Activated CD8-positive, alpha-beta T cell treated with anti-CD3 and anti-CD28 coated beads, Interleukin-2, amount 10 ng/mL, durations not matched to agents 7 days and 5 days (primary cell): Measurements from ENCODE around the gene CTNNA1. TPM values are rescaled to one million over a fixed set of nuclear protein-coding genes. Genes with fewer than 3 reads are reported as not detected.
"Not testable (repeated sequence)": the region's sequence is repeated elsewhere in the genome, so short reads cannot be mapped to it uniquely, and the experiment has no call there.

Source experiments
- ATAC-seq: fragments of 150-1000 bp; cut with Tn5 transposase; one replicate; pipeline ENCODE4 v1.10.0; 2021; ENCODE audit warnings: moderate library complexity
- CTCF ChIA-PET: fragments of 350-600 bp; sonication (Branson Sonifier 250); formaldehyde crosslinking; loops from one replicate; lab custom pipeline; 2021; ENCODE audit warnings: antibody characterized with exemption; lab: Charles Lee
- POLR2A ChIA-PET: fragments of 350-600 bp; sonication (Branson Sonifier 250); formaldehyde crosslinking; loops from one replicate; lab custom pipeline; 2021; ENCODE audit warnings: antibody characterized with exemption; lab: Charles Lee
- DNase-seq: peaks from one replicate; pipeline ENCODE4 v3.0.0-alpha.2; 2020
- H3K27ac Mint-ChIP-seq: one replicate; pipeline ENCODE4 v1.8.0; 2021; ENCODE audit warnings: mild to moderate bottlenecking, mixed read lengths
- H3K27me3 Mint-ChIP-seq: one replicate; pipeline ENCODE4 v1.8.0; 2021; ENCODE audit warnings: low read depth, mixed read lengths
- H3K36me3 Mint-ChIP-seq: one replicate; pipeline ENCODE4 v1.8.0; 2021; ENCODE audit warnings: low read depth, mixed read lengths
- H3K4me1 Mint-ChIP-seq: one replicate; pipeline ENCODE4 v1.8.0; 2021; ENCODE audit warnings: low read depth, mixed read lengths
- H3K4me3 Mint-ChIP-seq: one replicate; pipeline ENCODE4 v1.8.0; 2021; ENCODE audit warnings: mild to moderate bottlenecking, mixed read lengths
- H3K9me3 Mint-ChIP-seq: one replicate; pipeline ENCODE4 v1.8.0; 2022; ENCODE audit warnings: mixed read lengths; ENCODE audit not compliant: insufficient read depth
- total RNA-seq, 2 experiments: library from RNA; stranded (reverse); gene quantifications; one replicate each; pipeline ENCODE4 v1.2.3, GENCODE V29; 2021

CTNNA1 gene, protein sequence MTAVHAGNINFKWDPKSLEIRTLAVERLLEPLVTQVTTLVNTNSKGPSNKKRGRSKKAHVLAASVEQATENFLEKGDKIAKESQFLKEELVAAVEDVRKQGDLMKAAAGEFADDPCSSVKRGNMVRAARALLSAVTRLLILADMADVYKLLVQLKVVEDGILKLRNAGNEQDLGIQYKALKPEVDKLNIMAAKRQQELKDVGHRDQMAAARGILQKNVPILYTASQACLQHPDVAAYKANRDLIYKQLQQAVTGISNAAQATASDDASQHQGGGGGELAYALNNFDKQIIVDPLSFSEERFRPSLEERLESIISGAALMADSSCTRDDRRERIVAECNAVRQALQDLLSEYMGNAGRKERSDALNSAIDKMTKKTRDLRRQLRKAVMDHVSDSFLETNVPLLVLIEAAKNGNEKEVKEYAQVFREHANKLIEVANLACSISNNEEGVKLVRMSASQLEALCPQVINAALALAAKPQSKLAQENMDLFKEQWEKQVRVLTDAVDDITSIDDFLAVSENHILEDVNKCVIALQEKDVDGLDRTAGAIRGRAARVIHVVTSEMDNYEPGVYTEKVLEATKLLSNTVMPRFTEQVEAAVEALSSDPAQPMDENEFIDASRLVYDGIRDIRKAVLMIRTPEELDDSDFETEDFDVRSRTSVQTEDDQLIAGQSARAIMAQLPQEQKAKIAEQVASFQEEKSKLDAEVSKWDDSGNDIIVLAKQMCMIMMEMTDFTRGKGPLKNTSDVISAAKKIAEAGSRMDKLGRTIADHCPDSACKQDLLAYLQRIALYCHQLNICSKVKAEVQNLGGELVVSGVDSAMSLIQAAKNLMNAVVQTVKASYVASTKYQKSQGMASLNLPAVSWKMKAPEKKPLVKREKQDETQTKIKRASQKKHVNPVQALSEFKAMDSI
- total RNA-seq = 10 to 100 TPM; 22.4 to 22.9 TPM

GRCh38 chr5:138752951-138753793, at the start of gene CTNNA1:
CTNNA1 (plus strand) TSS chr5:138753425; CDS start chr5:138781925, 28,500 bp downstream.
- Mint-ChIP-seq H3K9me3 (no peaks in the 10 kb centered on the region), H3K36me3 (peaks cover 11% of the 10 kb centered on the region), H3K27me3 (peaks cover 55% of the 10 kb centered on the region), H3K27ac (no peak within 1 kb of the TSS), H3K4me3 (peak within 1 kb of the TSS; percentile 59), H3K4me1 (peaks cover 11% of the 10 kb centered on the region)
- peak; percentile 60 for DNase-seq
- CTCF ChIA-PET = no interaction called here
- ATAC-seq = peak; percentile 69
- POLR2A ChIA-PET = no interaction called here

GRCh38 chr5:138703777-138704176, 49.4 kb upstream of the CTNNA1 start:
- ATAC-seq, H3K9me3 Mint-ChIP-seq, DNase-seq, POLR2A ChIA-PET, H3K27ac Mint-ChIP-seq, H3K4me3 Mint-ChIP-seq, H3K4me1 Mint-ChIP-seq, H3K36me3 Mint-ChIP-seq, CTCF ChIA-PET: not testable (repeated sequence)
- peaks cover 63% of the 10 kb centered on the region for H3K27me3 Mint-ChIP-seq

DNA sequence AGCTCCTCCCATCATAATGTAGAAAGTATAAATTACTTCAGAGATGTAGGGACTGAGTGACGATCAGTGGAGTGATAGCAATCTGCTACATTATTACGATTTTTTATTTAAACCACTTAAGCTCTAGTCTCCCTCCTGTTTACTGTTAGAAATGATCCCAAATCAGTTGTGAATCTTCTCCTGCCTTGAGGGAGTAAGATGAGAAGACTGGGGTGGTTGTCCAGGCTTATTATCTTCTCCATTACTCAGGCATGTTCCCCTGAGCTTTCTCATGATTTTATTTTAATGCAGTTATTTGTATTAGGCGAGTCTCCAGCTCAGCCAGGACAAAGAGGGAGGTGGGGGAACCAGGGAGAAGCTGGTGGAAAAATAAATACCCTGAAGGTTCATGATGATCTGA, 48.2 kb upstream of the CTNNA1 start:
- POLR2A ChIA-PET = interaction anchor here (0.6 kb wide), 1 partner anchor 100 kb away, joined by 4 read pairs; no protein-coding TSS in a partner anchor
- no peak overlapping the region for H3K27ac Mint-ChIP-seq
- no peak for ATAC-seq
- peaks cover 57% of the 10 kb centered on the region for H3K27me3 Mint-ChIP-seq
- CTCF ChIA-PET = no interaction called here
- H3K9me3 Mint-ChIP-seq = no peaks in the 10 kb centered on the region
- no peak overlapping the region for H3K4me3 Mint-ChIP-seq
- DNase-seq = no peak
- H3K4me1 Mint-ChIP-seq = no peaks in the 10 kb centered on the region
- no peaks in the 10 kb centered on the region for H3K36me3 Mint-ChIP-seq

DNA sequence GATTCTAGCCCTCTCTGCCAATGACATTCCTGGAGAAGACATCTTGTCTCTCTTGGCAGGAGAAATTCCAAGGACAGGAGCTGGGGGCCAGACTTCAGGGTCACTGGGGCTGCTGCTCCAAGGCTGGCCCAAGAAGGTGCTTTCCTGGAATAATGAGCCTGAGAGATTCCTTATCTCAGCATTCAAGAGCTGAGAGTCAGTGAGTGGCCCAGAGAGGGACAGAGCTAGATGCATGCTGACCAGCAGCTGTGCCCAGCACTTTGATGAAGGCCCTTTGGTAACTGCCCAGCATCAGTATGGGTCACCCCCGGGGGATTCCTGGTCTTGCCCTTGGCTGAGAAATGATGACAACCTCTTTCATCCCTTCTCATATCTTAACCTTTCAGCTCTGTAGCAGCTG, 47.7 kb upstream of the CTNNA1 start:
- DNase-seq = no peak
- ChIA-PET POLR2A (no interaction called here), CTCF (interaction anchor here (1.4 kb wide), 1 partner anchor 84 kb away, joined by 6 read pairs; no protein-coding TSS in a partner anchor)
- Mint-ChIP-seq H3K9me3 (no peaks in the 10 kb centered on the region), H3K36me3 (no peaks in the 10 kb centered on the region), H3K27me3 (peaks cover 53% of the 10 kb centered on the region), H3K4me1 (no peaks in the 10 kb centered on the region), H3K4me3 (no peak overlapping the region), H3K27ac (no peak overlapping the region)
- ATAC-seq = no peak

GRCh38 chr5:138706655-138707480, 46.4 kb upstream of the CTNNA1 start:
- CTCF ChIA-PET = interaction anchor here (0.8 to 1.4 kb wide), 2 partner anchors 83 to 562 kb away, joined by 3 to 6 read pairs; no protein-coding TSS in a partner anchor
- no peaks in the 10 kb centered on the region for H3K9me3 Mint-ChIP-seq
- POLR2A ChIA-PET = no interaction called here
- no peaks in the 10 kb centered on the region for H3K36me3 Mint-ChIP-seq
- H3K4me1 Mint-ChIP-seq = no peaks in the 10 kb centered on the region
- H3K27ac Mint-ChIP-seq = no peak overlapping the region
- DNase-seq (no peak), ATAC-seq (no peak)
- H3K27me3 Mint-ChIP-seq = peaks cover 49% of the 10 kb centered on the region
- H3K4me3 Mint-ChIP-seq = no peak overlapping the region

GRCh38 chr5:138708791-138709190, 44.4 kb upstream of the CTNNA1 start:
- no peak overlapping the region for H3K4me3 Mint-ChIP-seq
- no peaks in the 10 kb centered on the region for H3K9me3 Mint-ChIP-seq
- no peaks in the 10 kb centered on the region for H3K36me3 Mint-ChIP-seq
- ATAC-seq (no peak), DNase-seq (no peak)
- H3K27me3 Mint-ChIP-seq = peaks cover 45% of the 10 kb centered on the region
- ChIA-PET CTCF (no interaction called here), POLR2A (no interaction called here)
- H3K27ac Mint-ChIP-seq = no peak overlapping the region
- no peaks in the 10 kb centered on the region for H3K4me1 Mint-ChIP-seq

- Mint-ChIP-seq H3K27ac (no peak overlapping the region), H3K27me3 (peaks cover 46% of the 10 kb centered on the region), H3K4me1 (no peaks in the 10 kb centered on the region), H3K9me3 (no peaks in the 10 kb centered on the region), H3K4me3 (no peak overlapping the region), H3K36me3 (no peaks in the 10 kb centered on the region)
- DNase-seq (no peak), ATAC-seq (no peak)
- POLR2A ChIA-PET = no interaction called here
- CTCF ChIA-PET = interaction anchor here (0.6 kb wide), 1 partner anchor 1518 kb away, joined by 3 read pairs; no protein-coding TSS in a partner anchor
Measured at GRCh38 chr5:138709202-138709601, 44.0 kb upstream of the CTNNA1 start.

DNA sequence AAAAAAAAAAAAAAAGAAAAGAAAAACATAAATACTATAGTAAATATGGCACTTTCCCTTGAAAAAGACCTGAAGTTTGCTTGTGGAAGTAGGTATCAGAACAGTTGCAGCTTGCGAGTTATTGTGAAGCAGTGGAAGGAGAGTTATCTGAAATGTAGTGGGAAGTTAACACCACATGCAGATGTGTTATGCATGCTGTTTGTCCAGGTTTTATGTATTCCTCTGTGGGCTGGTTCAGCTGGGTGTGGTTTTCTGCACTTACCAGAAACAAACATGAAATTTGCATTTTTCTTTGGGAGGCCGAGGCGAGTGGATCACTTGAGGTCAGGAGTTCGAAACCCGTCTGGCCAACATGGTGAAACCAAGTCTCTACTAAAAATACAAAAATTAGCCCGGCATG, 42.1 kb upstream of the CTNNA1 start:
- DNase-seq (no peak), ATAC-seq (no peak)
- H3K36me3 Mint-ChIP-seq = no peaks in the 10 kb centered on the region
- no peaks in the 10 kb centered on the region for H3K9me3 Mint-ChIP-seq
- ChIA-PET POLR2A (no interaction called here), CTCF (no interaction called here)
- H3K27ac Mint-ChIP-seq = no peak overlapping the region
- H3K4me1 Mint-ChIP-seq = no peaks in the 10 kb centered on the region
- H3K27me3 Mint-ChIP-seq = peaks cover 41% of the 10 kb centered on the region
- no peak overlapping the region for H3K4me3 Mint-ChIP-seq

DNA sequence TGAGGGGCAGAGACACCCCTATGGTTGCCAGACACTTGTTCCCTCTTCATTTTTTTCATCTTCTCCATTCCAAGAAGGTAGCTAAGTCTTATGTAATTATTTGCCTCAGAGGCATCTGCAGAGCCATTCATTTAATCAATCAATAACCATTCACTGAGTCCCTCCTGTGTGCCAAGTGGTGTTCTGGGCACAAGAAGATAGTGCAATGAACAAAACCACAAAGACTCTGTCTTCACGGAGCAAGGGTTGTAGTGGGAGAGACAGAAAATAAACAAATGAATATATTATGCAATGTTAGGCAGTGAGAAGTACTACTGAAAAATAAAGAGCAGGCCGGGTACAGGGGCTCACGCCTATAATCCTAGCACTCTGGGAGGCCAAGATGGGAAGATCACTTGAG, 41.4 kb upstream of the CTNNA1 start:
- CTCF ChIA-PET = no interaction called here
- H3K27me3 Mint-ChIP-seq = peaks cover 40% of the 10 kb centered on the region

DNA sequence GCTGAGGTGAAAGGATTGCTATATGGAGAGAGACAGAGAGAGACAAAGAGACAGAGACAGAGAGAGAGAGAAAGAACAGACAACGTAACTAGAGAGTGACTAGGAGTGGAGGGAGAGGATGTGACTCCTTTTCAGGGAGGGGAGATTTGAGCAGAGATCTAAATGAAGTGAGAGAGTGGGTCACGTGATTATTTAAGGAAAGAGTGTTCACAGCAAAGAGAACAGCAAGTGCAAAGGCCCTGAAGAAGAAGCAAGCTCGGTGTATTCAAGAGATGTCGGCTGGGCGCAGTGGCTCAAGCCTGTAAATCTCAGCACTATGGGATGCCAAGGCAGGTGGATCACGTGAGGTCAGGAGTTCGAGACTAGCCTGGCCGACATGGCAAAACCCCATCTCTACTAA, 40.9 kb upstream of the CTNNA1 start:
- no peaks in the 10 kb centered on the region for H3K4me1 Mint-ChIP-seq

More for the DNA sequence above, 41.4 kb upstream of the CTNNA1 start:
- no peaks in the 10 kb centered on the region for H3K4me1 Mint-ChIP-seq
- DNase-seq (no peak), ATAC-seq (no peak)
- no peak overlapping the region for H3K4me3 Mint-ChIP-seq
- H3K36me3 Mint-ChIP-seq = no peaks in the 10 kb centered on the region
- no peaks in the 10 kb centered on the region for H3K9me3 Mint-ChIP-seq
- POLR2A ChIA-PET = no interaction called here
- H3K27ac Mint-ChIP-seq = no peak overlapping the region

DNA sequence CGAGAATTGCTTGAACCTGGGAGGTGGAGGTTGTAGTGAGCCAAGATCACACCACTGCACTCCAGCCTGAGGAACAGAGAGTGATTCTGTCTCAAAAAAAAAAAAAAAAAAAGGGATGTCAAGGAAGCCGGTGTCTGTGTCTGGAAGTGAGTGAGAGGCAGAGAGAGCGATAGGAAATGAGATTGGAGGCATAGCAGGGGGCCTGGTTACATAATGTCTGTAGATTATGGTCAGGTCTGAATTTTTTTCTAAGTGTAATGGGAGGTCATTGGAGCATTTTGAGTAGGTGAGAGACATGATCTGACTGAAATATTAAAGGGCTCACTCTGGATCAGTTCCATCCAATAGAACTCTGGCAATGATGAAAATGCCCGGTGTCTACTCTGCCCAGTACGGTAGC, 40.4 kb upstream of the CTNNA1 start:
- Mint-ChIP-seq H3K4me3 (no peak overlapping the region), H3K9me3 (no peaks in the 10 kb centered on the region), H3K27me3 (peaks cover 42% of the 10 kb centered on the region), H3K36me3 (no peaks in the 10 kb centered on the region), H3K4me1 (no peaks in the 10 kb centered on the region), H3K27ac (no peak overlapping the region)
- no peak for DNase-seq
- CTCF ChIA-PET = no interaction called here
- POLR2A ChIA-PET = no interaction called here
- ATAC-seq = no peak

More for the DNA sequence above, 40.9 kb upstream of the CTNNA1 start:
- ChIA-PET POLR2A (no interaction called here), CTCF (no interaction called here)
- DNase-seq (no peak), ATAC-seq (no peak)
- Mint-ChIP-seq H3K27ac (no peak overlapping the region), H3K36me3 (no peaks in the 10 kb centered on the region), H3K27me3 (peaks cover 42% of the 10 kb centered on the region), H3K9me3 (no peaks in the 10 kb centered on the region), H3K4me3 (no peak overlapping the region)
